Liver (tissue), 3 donors: ENCODE results near the gene SLC45A2.

ENCODE experiments used
- HNF4A ChIP-seq, 2 donors: conservative IDR thresholded peaks; 2 replicates each; pipeline ENCODE4 v1.6.1; 2016; ENCODE audit warnings: antibody characterized with exemption in 2 of 2, mild to moderate bottlenecking in 2 of 2
- TF ChIP-seq, protein P1 (sequence below): fragments of 150-350 bp; IDR thresholded peaks from 2 replicates; pipeline ENCODE4 v1.5.1; 2017; ENCODE audit warnings: improper control_type of control experiment, low read depth, low read length; ENCODE audit not compliant: missing input control
- donor health status: healthy.
- donor health status: healthy.

- TF ChIP-seq, protein P1, sequence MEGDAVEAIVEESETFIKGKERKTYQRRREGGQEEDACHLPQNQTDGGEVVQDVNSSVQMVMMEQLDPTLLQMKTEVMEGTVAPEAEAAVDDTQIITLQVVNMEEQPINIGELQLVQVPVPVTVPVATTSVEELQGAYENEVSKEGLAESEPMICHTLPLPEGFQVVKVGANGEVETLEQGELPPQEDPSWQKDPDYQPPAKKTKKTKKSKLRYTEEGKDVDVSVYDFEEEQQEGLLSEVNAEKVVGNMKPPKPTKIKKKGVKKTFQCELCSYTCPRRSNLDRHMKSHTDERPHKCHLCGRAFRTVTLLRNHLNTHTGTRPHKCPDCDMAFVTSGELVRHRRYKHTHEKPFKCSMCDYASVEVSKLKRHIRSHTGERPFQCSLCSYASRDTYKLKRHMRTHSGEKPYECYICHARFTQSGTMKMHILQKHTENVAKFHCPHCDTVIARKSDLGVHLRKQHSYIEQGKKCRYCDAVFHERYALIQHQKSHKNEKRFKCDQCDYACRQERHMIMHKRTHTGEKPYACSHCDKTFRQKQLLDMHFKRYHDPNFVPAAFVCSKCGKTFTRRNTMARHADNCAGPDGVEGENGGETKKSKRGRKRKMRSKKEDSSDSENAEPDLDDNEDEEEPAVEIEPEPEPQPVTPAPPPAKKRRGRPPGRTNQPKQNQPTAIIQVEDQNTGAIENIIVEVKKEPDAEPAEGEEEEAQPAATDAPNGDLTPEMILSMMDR = no peak
- no peak for TF ChIP-seq HNF4A (conservative IDR thresholded peaks at IDR 0.05)
Observed at GRCh38 chr5:33937707-33938506, 46.6 kb downstream of the SLC45A2 start.
